ENCODE measurements around the gene SPINT3.

- TF ChIP-seq, protein P1, sequence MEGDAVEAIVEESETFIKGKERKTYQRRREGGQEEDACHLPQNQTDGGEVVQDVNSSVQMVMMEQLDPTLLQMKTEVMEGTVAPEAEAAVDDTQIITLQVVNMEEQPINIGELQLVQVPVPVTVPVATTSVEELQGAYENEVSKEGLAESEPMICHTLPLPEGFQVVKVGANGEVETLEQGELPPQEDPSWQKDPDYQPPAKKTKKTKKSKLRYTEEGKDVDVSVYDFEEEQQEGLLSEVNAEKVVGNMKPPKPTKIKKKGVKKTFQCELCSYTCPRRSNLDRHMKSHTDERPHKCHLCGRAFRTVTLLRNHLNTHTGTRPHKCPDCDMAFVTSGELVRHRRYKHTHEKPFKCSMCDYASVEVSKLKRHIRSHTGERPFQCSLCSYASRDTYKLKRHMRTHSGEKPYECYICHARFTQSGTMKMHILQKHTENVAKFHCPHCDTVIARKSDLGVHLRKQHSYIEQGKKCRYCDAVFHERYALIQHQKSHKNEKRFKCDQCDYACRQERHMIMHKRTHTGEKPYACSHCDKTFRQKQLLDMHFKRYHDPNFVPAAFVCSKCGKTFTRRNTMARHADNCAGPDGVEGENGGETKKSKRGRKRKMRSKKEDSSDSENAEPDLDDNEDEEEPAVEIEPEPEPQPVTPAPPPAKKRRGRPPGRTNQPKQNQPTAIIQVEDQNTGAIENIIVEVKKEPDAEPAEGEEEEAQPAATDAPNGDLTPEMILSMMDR (IDR thresholded peaks at IDR 0.05) = no peak
- TF ChIP-seq POLR2A (IDR thresholded peaks at IDR 0.05) = no peak
These were observed 39.8 kb upstream of the SPINT3 start for GRCh38 chr20:45555198-45555597.
